ENCODE results near the gene COX7A2L.

DNA sequence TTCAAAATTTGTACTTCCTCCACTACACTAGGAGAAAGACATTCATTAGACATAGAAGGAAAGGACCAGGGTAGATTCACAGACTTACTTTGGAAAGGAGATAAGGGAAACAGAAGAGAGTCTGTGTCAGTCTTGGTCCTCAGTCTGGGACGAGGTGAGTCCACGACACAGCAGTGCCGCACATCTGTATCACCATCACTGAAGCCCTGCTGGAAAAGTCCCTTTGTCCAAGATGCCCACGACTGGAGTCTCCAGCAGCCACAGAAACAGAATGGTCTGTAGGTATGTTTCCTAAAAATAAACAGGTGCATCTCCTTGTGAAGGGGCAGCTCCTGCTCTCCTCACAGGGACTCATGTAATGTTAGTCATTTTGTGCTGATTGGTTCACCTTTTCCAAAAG, 27.4 kb downstream of the COX7A2L start:
- TF ChIP-seq CTCF (optimal IDR thresholded peaks at IDR 0.05 in 1 of 3, IDR thresholded peaks at IDR 0.05 in 1 of 3, conservative IDR thresholded peaks at IDR 0.05 in 1 of 3; ENCODE audit: extremely low read depth in 1 of 3, insufficient read depth in 2 of 3, low read length in 3 of 3) (no peak), EZH2 (IDR thresholded peaks at IDR 0.05; ENCODE audit: low read length) (no peak)

Data from keratinocyte (primary cell).